ENCODE data around the gene SYDE1. TPM values are rescaled to one million over a fixed set of nuclear protein-coding genes. Genes with fewer than 3 reads are reported as not detected.

SYDE1 gene
- polyA plus RNA-seq, 1 donor from 2014 or later: not detected

GRCh38 chr19:15161028-15161984 lies 54.1 kb downstream of the SYDE1 start:
- Histone ChIP-seq H2AFZ (ENCODE audit: low read depth, low read length) (no peak overlapping the region), H3K9ac (ENCODE audit: low read length) (no peak overlapping the region), H3F3A (ENCODE audit: insufficient read depth, low read length, poor library complexity, severe bottlenecking) (no peaks in the 10 kb centered on the region), H4K20me1 (ENCODE audit: insufficient read depth) (no peaks in the 10 kb centered on the region), H3K27me3 (ENCODE audit: insufficient read depth, low read depth, low read length) (no peaks in the 10 kb centered on the region), H3K9me3 (ENCODE audit: low read length) (peaks cover 12% of the 10 kb centered on the region), H3K79me2 (replicated peaks; ENCODE audit: insufficient read depth, low read length) (no peaks in the 10 kb centered on the region), H3K36me3 (ENCODE audit: insufficient read depth, low read length) (no peaks in the 10 kb centered on the region), H3K9me2 (ENCODE audit: insufficient read depth, low read length) (no peaks in the 10 kb centered on the region), H3K27ac (ENCODE audit: low read length) (no peak overlapping the region), H3K4me3 (ENCODE audit: low read length) (no peak overlapping the region), H3K4me2 (ENCODE audit: low read length) (no peak overlapping the region)
- TF ChIP-seq SMC3 (conservative IDR thresholded peaks at IDR 0.05; ENCODE audit: poor library complexity) (no peak), MXI1 (conservative IDR thresholded peaks at IDR 0.05; ENCODE audit: poor library complexity, severe bottlenecking) (no peak), TAF1 (IDR thresholded peaks at IDR 0.05; ENCODE audit: low read depth) (no peak), RAD21 (conservative IDR thresholded peaks at IDR 0.05) (no peak), REST (IDR thresholded peaks at IDR 0.05; ENCODE audit: borderline replicate concordance) (no peak), EP300 (conservative IDR thresholded peaks at IDR 0.05; ENCODE audit: poor library complexity, severe bottlenecking) (no peak), CTCF (IDR thresholded peaks at IDR 0.05; ENCODE audit: poor library complexity, severe bottlenecking) (no peak), POLR2AphosphoS5 (IDR thresholded peaks at IDR 0.05) (no peak), EZH2 (IDR thresholded peaks at IDR 0.05; ENCODE audit: borderline replicate concordance, insufficient read depth, low read length, poor library complexity, severe bottlenecking) (no peak)

Small RNAs within 50 kb of the gene (small RNA-seq; reads per million reads assigned to genes)
- gene RNU6-782P: 0 reads per million in 3 experiments

Other genes with a start within 250 kb of the SYDE1 start
- not detected in 2 replicates for gene OR7A17, start 221.3 kb upstream of the SYDE1 start, polyA plus RNA-seq
- not detected in 2 replicates for gene OR7C2, start 165.9 kb upstream of the SYDE1 start, polyA plus RNA-seq
- 46.6 and 51.7 TPM in 2 replicates for gene SLC1A6, start 127.5 kb upstream of the SYDE1 start, polyA plus RNA-seq
- gene CASP14, start 57.9 kb upstream of the SYDE1 start, polyA plus RNA-seq: not detected in 2 replicates
- not detected in 2 replicates for gene OR1I1, start 25.2 kb upstream of the SYDE1 start, polyA plus RNA-seq
- gene NOTCH3, start 93.6 kb downstream of the SYDE1 start, polyA plus RNA-seq: 0.21 and 0.34 TPM in 2 replicates
- not detected in 2 replicates for gene EPHX3, start 125.0 kb downstream of the SYDE1 start, polyA plus RNA-seq
- 3.6 and 5.8 TPM in 2 replicates for gene BRD4, start 225.1 kb downstream of the SYDE1 start, polyA plus RNA-seq

Data from neural cell (in vitro differentiated cells).